Suppressor macrophage (primary cell): Measurements from ENCODE around the gene HAT1.
A peak's percentile ranks its signal among the peaks of the same experiment; 100 is the strongest.
"Not testable (repeated sequence)": the region's sequence is repeated elsewhere in the genome, so short reads cannot be mapped to it uniquely, and the experiment has no call there.

ENCODE experiments used
- DNase-seq, 4 experiments: peaks; one replicate each; pipeline ENCODE4 v3.0.0-alpha.2; 2020 to 2022

HAT1 gene

DNA sequence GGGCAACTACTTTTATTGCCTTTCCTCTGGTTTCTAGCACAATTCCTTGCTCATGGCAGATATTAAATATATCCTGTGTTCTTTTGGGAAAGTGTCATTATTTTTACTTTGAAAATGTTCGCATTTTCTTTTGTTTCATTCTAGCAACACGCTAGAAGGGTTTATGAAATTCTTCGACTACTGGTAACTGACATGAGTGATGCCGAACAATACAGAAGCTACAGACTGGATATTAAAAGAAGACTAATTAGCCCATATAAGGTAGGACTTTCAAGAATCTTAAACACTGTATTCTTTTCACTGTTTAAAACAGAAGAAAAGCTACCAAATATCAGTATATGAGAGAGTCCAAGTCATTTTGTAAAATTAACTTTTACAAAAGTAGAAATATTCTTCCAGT, 56.8 kb downstream of the HAT1 start:
- no peak for DNase-seq

DNA sequence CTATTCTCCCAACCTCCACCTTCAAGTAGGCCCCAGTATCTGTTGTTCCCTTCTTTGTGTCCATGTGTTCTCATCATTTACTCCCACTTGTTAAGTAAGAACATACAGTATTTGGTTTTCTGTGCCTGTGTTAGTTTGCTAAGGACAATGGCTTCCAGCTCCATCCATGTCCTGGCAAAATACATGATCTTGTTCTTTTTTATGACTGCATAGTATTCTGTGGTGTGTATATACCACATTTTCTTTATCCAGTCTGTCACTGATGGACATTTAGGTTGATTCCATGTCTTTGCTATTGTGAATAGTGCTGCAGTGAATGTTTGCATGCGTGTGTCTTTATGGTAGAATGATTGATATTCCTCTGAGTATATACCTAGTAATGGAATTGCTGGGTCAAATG, 61.7 kb downstream of the HAT1 start:
- DNase-seq, result not testable (repeated sequence)

DNA sequence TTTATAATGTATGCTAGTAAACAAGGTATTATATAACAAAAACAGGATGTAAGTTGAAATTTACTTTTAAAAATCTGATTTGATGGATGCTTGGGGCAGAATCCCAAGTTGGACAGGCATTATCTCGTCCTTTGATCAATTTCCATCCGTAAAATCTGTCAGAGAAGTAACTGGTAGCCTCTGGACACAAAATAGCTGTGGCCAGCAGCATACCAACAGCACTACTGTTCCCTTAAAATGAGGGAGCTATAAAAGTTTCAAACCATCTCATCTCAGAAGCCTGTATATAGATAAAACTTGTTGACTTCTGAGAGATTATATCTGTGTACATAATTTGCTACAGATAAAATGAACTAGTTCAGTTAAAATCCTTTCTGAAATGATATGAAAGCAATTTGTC, 62.8 kb downstream of the HAT1 start:
- no peak for DNase-seq

DNA sequence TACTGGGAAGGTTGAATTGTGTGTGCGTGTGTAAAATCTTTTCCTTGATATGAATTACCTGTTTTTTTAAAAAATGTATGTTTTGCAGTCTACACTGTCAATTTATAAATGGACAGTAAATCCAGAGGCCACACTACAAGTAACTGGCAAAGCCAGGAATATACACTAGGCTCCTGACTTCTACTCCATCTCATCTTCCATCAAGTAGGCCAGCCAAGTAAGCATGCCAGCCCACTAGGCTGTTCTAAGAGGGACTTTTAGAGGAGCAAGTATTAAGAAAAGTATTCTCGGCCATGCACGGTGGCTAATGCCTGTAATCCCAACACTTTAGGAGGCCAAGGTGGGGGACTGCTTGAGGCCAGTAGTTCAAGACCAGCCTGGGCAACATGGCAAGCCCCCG, 64.5 kb downstream of the HAT1 start:
- DNase-seq, result no peak

DNA sequence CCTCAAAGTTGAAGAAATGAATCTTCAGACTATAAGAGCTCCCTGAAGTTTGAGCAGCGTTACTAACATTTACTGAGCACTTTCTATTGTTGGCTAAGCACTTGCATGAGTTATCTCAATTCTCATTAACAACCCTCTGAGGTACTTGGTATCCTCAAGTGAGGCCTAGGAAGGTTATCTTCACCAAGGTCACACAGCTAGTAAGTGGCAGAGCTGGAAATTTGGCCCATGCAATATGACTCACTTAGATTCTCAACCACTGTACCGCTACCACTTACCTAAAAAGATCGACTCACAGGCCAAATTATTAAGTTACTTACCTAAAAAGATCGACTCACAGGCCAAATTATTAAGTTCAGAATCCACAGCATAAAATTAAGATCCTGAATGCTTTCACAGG, 68.8 kb downstream of the HAT1 start:
- DNase-seq, result no peak

DNA sequence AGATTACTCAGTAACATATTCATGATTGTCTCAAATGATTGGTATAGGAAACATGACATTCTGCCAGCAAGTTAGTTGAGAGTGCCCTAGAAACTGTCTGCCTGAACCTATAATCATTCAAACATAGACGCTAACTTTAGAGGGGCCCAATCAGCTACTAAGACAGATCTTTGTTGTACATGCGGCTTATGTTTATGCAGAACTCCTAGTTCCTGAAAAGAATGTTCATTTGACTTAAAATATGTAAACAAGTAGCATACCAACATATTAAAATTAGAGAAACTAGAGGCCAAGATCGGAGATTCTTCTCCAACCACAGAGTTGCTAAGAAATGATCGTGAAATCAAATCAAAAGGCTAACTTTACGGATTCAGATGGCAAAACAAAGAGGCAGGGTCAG, 73.3 kb downstream of the HAT1 start:
- no peak for DNase-seq

DNA sequence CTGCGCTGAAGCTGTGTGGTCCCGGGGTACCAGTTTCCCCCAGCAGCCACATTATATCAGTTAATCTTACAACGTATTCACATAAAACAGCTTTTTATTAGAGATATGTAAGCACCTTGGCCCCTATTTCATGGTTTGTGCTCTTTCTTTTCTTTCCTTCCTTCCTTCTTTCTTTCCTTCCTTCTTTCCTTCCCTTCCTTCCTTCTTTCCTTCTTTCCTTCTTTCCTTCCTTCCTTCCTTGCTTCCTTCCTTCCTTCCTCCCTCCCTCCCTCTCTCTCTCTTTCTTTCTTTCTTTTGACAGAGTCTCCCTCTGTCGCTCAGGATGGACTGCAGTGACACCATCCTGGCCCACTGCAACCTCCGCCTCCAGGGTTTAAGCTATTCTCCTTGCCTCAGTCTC, 73.8 kb downstream of the HAT1 start:
- no peak for DNase-seq

DNA sequence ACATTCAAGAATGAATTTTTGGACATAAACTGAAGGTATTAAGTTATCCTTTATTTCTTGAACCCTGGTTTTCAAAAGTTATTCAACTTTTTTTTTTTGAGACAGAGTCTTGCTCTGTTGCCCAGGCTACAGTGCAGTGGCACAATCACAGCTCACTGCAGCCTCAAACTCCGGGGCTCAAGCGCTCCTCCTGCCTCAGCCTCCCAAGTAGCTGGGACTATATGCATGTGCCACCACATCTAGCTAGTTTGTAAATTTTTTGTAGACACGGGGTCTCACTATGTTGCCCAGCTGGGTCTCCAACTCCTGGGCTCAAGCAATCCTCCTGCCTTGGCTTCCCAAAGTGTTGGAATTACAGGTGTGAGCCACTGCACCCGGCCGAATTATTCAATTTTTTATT, 74.8 kb downstream of the HAT1 start:
- not testable (repeated sequence) for DNase-seq

DNA sequence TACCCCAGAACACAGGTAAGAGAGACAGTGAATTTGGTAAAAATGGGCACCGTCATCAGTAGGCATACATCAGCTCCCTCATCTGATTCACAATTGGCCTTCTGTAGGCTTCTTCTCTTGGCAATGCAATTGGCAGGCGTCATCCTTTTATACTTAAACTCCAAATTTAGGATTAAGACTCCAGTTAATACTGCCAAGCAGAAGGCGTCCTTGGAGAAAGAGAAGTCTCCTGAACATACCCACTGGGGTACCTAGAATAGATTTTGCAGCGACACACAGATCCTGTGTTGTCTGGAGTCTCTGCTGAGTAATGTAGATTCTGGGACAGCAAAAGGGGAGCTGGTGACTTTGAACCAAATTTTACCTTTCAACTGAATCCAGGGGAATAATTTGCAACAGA, 76.9 kb downstream of the HAT1 start:
- no peak for DNase-seq

DNA sequence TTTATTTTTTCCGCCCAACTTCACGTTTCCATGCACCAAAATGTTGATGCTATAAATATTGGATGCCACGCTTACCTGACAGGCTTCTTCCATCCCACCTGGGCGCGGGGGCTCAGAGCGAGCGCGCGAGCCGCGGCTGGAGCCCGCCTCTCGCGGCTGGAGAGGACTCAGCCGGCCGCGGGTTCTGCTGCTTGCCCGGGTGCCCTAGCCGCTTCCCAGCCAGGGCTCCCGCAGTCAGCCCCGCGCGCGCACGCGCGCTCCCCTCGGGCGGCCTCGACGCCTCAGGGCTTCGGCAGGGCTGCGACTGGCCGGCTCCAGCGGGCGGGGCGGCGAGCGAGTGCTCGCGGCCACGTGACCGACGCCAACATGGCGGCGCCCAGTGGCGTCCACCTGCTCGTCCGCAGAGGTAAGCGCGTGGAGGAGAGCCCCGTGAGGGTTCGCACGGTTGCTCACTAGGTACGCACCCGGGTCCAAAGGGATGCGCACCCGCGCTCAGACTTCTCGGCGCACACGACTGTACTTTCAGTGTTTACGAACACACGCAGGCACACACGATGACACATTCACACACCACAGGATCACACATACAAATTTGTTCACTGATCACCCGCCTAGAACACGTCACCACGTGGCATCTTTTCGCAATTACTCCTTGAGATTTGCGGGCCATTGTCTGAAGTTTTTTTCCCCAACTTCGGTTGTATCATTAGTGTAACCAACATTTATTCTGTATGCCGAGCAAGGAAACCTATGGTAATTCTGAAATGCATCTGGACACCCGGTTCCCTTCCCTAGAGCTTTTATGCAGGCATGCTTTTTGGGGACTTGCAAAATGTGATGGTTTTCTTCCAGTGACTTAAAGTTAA, 77.6 kb downstream of the HAT1 start, which contains the start of gene METAP1D:
Gene METAP1D, plus strand, starts transcription at position 350 of the 866 bp plus-strand sequence. Its CDS starts 17 bp downstream, at position 367.
- peak; percentile 93 to 97 (median 95) for DNase-seq

DNA sequence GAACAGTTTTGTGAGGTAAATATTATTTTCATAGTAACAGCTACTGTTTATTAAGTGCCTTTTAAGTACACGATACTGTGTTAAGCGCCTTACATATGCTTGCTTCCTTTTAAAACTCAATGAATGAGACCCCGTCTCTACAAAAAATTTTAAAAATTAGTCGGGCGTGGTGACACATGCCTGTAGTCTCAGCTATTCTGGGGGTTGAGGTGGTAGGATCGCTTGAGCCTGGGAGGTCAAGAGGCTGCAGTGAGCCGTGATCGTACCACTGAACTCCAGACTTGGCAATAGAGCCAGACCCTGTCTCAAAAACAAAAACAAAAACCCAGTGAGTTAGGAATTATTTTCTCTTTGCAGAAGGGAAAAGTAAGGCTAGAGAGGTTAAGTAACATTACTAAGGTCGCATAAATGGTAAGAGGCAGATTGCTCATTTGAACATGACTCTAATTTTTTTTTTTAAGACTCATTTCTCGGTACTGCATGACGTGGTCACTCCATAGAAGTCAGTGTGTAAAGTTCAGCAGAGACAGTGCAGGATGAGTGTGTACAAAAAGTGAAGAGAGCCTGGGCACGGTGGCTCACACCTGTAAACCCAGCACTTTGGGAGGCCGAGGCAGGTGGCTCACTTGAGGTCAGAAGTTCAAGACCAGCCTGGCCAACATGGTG, 78.6 kb downstream of the HAT1 start:
- DNase-seq, result no peak

DNA sequence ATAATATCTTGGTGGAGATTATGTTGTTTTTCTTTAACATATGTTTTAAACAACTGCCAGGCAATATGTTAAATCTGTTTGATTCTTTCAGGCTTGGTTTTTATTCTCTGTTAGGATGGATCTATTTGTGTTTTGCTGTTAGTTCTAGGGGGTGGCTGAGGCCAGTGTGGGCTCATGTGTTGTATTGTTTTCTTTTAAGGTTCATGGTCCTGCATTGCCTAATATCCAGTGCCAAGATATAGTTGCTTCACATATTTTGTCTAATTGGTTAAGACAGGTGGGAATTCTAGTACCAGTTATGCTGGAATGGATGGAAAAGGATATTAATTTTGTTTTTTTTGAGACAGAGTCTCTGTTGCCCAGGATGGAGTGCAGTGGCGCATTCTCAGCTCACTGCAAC, 85.1 kb downstream of the HAT1 start:
- DNase-seq, result no peak

DNA sequence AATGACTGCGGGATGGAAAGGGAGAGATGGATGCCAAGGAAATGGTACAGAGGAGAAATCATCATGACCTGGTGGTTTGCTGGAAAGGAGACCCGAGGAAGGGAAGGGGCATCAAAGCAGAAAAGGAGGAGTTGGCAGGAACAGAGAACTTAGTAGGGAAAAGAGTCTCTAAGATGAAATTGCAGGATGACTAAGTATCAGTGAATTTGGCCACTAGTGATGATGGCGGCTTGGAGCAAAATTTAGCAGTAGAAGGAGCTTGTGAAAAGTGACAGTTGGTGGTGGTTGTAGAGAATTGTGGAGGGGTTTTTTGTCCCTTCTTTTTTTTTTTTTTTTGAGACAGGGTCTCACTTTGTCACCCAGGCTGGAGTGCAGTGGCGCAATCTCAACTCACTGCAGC, 87.6 kb downstream of the HAT1 start:
- DNase-seq, result no peak

DNA sequence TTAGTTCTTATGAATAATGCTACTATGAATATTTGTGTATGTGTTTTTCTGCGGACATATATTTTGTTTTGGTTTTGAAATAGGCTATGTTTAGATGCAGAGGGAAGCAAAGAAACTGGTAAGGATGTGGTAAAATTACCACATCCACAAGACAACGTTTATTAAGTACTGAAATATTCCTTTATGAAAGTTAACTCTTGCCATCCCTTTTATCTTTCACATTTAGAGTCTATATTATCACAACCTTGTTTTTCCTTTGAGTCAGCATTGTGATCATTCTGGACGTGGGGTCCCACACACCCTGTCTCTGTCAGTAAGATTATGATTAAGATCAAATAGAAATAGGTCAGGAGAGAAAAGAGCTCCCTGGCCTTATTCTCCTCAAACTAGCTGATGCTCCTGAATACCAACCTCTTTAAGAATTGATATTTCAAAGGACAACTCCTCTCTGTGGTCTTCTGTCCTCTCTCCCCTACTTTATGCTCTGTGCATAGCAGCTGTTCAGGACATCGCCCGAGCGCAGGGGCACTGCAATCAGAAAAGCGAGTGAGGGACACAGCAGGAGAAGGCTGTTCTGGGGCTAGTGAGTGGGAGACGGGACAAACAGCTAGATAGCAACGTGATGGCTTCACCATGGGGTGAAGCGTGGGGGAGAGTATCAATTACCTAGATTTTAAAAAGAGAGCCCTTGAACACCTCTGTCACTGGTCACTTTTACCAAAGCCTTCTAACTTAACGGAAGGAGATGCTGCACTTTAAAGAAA, 89.7 kb downstream of the HAT1 start:
- peak in 2 of 4 experiments; percentile 47 to 54 for DNase-seq

DNA sequence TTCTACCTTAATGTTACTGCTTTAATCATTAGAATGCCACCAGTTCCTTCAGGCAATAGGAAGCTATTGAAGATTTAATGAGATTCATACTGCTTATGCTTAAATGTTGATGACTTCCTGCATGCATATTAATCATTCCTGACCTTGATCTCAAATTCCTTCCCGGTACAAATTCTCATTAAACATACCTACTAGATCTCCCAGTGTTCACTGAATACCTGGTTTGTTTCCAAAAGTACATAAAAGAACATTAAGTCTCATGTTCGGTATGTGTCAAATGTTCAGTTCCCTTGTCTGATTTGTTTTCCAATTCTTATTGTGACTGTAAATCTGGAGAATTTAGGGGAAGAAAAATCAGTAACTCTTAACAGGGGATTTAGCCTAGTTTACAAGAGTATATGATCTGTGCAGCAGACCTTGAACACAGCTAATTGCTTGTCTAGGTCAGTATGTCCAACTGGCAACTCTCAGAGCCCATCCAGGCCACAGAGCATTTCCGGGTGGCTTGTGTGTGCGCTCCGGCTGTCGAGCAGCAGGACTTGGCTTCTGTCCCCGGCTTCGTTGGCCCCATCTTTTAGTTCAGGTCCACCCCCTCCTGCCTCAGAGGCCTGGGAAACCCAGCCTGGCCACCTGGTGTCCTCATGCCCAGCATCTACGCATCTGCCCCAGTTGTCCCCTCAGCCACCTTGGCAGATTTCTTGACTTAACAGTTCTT, 90.6 kb downstream of the HAT1 start:
- DNase-seq, result no peak

DNA sequence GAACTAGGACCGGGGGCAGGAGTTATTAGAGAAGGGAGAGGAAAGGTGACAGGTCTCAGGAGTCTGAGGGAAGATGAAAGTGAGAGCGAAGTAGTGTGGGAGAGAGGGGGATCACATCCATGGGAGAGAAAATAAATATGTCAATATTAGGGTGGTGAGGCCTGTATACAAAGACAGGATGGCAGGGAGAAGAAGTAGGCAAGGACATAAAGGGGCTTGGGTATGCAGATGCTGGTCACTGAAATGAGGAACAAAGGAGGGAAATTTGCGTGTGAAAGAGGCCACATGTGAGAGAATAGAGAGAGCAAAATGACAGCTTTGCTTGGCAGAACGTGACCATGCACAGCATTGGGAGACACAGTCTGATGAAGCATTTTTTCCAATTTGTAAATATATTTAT, 91.1 kb downstream of the HAT1 start:
- peak; percentile 64 to 84 (median 74) for DNase-seq

DNA sequence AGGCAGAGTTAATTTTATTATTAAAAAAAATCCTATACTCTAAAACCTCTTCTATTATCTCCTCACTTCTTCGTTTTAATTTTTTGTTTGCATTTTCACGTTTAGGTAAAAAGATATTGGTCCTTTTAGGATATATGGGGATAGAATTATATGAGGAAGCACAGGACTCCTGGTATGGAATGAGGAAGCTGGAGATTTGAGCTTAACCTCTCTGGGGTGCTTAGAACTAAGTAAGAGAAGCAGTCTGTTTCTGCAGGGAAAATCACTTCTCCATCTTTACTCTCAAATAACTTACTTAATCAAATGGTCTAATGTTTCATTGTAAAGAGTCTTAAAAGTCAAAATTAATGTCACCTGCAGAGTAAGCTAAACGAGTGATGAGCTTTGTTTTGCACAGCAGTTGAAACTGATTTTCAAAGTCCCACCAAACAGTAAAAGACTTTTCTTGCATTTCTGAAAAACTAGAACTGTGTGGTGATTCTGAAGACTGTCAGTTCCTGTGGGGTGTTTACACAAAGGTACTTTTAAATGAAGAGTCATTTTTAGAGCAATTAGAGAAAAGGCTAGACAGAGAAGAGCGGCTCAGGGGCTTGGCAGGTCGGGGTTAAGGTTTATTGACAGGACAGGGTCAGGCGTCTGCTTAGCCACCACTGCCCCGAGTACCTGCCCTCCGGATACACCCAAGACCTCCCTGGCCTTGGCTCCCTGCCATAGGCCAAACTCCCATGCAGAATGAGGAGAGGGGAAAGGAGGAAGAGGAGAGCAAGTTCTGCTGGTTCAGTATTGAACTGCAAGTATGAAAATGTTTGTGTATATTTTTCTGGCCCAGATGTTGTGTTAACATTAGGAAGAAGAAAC, 99.0 kb downstream of the HAT1 start:
- peak; percentile 26 to 63 (median 49) for DNase-seq

DNA sequence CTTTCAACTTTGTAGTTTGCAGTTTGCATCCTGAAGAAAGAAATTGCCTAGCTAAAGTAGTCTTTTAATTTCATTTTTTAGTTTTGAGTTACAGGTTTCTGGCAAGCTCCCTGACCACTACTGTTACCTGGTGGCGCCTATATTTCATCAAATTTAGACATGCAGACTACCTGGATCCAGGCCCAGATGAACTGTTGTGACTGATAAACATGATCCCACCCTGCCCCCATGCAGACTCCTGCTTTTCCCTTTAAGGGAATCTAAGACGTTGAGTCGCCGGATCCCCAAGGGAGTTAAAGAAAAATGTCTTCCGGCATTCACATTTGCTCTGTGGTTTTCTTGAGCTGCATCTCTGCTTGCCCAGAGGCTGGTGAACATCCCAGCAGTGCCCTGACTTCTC, 99.7 kb downstream of the HAT1 start:
- DNase-seq, result no peak

DNA sequence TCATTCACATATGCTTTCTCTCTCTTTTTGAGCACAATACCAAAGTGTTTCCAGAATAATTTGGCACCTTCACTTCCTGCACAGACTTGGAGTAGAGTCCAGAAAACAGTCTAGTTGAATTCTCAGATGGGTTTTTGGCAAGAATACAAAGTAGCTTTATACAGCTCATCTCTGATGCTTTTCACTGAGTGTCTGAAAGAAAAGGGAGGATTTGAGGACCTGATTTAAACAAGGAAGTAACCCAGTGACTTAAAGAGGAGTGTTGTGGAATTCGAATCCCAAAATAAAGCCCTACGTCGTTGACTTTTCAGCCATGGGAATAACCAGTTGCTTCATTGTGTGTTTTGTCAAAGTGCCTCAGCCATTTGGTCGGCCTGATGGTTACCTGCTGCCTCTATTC, 109.3 kb downstream of the HAT1 start:
- DNase-seq, result no peak
